ENCODE measurements around the gene STK16.

The STK16 gene

DNA sequence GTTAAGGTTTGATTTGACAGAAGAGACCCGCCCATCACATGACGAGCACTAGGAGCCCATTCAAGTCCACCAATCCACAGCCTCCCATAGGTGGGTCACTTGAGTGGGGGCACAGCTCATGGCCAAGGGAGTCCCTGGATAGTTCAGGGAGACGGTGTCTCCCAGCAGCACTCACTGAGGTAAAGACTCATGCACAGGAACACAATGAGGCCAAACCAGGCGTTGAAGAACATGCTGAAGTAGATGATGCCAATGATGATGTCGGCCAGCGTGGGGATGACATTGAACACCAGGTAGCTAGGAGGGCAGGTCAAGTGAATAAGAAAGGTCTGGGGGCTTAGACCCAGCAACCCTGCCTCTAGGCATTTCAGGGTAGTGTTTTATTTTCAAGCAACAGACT, 30.5 kb upstream of the STK16 start:
- DNase-seq, result no peak

DNA sequence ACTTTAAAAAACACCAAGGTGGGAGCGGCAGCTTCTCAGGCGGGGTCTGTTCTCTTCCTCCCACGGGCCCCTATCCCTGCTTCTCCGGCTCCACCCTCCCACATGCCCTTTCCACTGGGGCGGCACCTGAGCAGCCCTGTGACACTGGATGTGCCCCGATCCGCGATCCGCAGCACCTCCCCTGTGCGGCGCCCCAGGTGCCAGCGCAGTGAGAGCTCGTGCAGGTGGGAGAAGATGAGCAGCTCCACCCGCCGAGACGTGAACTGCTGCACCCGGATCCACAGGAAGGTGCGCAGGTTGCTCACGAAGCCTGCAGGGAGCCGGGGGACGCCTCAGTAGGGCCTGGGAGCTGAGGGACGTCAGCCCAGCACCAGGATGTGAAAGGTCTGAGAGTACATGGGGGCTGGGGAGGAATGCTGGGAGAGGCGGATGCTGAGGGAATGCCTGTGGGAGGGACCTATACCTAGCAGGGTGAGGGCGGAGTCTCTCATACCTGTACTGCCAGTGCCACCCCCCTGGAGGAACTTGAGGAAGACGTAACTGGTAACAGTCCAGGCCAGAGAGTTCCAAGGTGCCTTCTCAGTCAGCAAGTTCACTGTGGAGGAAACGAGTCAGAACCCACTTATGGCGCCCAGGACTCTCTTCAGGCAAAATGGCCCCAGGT, 29.3 kb upstream of the STK16 start:
- DNase-seq, result no peak

DNA sequence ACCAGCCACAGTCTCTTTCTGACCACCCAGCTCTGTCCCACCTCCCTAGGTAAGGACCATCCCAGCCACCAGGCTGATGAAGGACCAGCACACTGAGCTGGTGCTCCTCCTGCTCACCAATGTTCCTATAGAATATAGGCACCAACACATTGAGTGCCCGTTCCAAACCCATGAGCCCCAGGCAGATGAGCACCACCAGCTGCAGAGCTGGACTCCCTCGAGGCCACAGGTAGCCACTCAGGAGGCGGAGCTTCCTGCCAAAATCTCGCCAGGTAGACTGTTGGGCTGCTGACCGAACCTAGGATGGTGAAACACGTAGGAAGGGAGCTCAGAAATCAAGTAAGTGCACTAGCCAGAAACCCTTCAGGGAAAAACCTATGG, 28.8 kb upstream of the STK16 start:
- no peak for DNase-seq

DNA sequence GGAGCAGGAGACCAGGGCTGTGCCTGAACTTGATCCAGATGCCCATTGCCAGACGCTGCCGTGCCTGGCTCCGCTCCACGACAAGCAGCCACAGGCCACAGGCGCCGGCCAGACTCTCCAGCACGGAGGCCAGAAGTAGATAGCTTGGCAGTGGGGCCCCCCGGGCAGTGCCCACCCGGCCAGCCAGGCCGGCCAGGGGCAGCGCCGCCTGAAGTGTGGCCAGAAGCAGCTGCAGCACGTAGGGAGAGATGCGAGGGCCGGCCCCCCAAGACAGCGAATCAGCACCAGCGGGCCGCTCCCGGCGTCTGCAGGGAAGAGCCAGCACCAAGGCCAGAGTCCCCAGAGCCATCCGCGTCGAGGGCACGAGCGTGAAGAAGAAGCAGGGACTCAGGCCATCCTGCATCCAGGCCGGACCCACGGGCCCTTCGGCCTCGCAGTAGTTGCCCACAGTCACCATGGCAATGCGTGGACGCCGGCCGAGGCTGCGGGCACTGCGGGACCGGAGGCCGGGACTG, 27.0 kb upstream of the STK16 start:
- peak; percentile 52 for DNase-seq

DNA sequence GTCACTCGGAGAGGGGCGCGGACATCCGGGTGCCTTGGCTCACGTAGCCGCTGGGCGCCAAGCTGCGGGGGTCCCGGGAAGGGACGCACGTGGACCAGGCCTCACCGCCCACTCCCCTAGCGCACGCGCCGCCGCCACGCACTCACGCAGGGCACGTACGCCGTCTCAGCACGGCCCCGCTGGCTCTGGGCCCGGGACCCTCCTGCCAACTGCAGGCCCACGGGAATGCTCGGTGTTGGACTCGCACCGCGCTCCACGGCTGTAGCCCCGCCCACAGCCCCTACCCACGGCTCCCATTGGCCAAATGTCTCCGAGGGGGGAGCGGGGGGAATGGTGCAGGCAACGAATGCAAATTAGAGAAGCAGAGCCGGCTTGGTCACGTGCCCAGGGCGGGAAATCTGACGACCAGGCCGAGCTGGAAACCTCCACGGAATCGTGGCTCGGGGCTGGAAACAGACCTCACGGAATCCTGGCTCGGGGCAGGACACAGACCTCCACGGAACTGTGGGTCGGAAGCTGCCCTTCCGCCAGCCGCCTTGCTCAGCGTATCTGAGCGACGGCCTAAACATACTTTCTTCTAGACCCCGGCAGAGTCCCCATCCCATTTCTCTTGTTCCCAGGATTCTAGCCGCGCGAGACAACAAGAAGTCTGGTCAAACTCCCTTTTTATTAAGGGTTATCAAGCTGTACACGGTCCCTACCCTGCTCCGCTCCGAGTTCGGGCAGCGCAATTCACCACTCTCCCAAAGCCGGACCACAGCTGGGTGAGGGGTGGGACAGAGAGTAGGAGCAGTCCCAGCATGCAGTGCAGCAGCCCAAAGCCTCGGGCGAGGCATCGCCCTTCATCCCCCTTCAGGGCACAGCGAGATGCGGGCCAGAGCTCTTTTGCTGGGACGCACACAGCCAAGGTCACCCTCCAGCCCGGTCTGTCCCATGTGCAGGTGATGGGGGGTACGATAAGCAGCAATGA, 26.3 kb upstream of the STK16 start, which contains the start of gene ABCB6:
Gene ABCB6, minus strand, starts transcription at position 227 of the 970 bp plus-strand sequence. CDS start 285 bp downstream, outside the sequence.
- DNase-seq, result peak; percentile 88

DNA sequence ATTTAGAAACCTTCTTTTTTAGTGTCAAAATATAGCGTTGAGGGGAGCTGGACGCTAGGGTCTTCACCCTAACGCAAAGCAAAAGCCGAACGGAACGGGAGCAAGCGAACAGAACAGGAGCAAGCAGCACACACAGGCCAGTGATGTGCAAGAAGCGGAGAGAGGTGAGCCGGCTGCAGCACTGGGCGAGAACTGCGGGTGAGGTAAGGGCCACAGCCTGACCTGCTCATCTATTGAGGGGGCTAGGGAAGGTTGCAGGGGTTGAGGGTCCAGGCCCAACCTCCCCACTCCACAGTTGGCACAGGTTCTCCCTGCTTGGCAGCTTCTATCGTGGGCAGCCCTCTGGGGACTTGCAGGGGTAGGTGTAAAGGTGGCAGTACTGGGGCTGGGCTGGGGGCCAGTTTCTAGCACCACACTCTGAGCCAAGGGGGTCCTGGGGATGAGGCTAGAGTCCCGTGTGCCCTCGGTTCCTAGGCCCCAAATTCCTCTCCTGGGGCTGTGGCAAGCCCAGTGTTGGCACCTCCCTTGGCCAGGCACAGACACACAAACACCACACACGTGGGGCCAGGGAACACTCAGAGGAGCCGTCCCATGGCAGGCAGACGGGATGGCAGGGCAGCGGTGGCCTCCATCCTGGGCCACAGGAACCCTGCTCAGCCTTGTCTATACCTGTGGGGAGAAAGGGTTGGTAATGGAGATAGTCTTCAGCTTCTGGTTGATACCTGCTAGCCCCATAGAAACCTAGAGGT, 25.3 kb upstream of the STK16 start:
- DNase-seq, result no peak

DNA sequence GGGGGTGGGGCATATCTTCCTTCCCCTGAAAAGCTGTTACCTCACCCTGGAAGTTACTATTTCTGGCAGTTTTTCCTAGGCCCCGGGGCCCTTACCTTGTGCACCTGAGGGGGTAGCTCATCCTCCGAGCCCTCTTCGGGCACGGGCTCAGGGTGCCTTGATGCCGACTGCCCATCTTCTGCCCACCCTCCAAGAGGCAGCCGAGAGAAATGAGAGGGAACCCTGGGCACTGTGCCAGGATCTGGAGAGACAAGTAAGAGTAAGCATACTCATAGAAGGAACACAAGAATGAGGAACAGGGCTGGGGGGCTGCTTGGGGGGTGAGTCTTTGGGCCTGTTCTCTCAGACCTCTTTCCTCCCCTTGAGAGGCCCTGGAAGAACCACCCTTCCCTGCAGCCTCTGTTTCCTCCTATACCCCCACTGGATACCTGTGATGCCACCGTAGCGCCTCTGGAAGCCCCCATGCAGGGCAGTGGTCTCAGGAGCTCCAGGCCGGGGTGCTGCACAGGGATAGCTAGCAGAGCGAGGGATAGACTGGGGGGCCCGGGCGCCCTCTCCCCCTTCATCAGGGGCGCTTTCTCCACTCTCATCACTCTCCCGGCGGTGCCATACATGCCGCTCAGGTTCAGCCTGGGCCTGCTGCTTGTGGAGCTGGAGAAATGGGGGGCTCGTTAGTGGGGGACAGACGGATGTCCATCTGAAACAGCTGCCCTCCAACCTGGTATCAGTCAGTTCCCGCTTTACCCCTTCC, 24.5 kb upstream of the STK16 start:
- DNase-seq, result no peak

DNA sequence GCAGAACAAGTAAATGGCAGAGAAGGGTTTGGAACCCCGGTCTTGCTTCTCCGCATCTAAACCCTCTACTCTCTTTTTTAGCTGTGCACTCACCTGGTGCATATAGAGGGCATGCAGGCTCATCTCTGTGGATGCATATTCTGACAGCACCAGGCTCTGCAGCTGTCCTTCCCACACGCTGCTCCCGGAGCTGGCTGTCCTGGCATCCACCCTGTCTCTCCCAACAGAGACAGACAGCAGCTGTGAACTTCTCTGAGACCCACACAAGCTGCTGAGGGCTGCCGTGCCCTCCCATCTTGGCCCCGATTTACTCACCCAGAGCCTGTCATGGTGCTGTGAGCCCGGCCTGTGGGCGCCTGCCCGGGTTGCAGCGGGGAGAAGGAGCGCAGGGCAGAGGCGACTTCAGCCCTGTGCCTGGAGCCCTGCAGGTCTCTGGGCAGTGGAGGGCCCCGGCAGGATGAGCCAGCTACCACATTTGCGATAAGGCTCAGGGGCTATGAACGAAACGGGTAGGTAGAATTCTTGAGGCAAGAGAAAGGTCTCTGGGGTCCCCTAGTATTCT, 23.2 kb upstream of the STK16 start:
- DNase-seq, result no peak

DNA sequence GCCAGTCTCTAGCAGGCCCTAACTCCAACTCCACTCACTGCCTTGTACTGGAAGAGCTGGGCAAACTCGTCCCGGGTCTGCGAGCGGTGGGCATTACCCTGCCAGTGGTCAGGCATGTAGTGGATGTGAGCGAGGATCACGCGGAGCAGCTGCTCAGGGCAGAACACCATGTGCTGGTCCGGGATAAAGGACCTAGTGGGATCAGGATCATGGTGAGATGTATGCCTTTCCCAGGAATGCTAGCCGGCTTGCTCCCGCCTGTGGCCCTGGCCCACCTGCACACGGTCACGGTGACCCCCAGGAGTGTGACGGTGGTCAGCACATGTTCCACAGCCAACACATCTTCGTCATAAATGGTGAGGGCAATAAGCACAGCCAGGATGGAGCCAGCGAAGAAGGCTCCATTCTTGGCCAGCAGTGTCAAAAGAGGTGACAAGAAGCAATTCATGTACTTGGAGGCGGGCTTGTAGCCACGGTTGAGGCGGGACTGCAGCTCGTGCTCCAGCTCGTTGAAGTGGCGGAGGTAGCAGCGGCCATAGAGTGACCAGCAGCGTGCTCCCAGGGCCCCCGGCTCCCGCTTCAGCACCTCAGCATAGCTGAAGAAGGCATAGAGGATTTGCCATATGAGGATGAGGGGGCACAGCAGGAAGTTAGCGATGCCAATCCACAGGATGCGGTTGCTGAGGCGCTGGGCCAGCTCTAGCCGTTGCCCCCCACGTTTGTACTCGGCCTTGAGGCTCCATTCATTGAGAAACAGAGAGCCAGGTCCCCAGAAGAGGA, 21.3 kb upstream of the STK16 start:
- DNase-seq, result no peak

DNA sequence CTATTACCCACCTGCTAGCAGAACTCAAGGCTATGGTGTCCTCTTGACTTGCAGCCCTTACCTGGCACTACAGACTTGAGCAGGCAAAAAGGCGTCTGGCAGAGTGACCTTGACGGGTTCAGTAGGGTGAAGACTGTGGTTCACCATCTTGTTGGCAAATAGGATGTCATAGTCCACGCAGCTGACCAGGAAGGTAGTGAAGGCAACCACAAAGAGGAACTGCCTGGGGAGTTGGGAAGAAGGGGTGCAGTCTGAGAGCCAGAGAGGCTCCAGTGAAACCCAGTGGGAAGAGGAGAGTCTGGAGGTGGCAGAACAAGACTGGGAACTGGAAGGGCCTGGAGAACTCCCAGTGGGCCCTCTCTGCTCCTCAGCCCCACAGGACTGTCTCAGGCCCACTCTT, 19.9 kb upstream of the STK16 start:
- no peak for DNase-seq

DNA sequence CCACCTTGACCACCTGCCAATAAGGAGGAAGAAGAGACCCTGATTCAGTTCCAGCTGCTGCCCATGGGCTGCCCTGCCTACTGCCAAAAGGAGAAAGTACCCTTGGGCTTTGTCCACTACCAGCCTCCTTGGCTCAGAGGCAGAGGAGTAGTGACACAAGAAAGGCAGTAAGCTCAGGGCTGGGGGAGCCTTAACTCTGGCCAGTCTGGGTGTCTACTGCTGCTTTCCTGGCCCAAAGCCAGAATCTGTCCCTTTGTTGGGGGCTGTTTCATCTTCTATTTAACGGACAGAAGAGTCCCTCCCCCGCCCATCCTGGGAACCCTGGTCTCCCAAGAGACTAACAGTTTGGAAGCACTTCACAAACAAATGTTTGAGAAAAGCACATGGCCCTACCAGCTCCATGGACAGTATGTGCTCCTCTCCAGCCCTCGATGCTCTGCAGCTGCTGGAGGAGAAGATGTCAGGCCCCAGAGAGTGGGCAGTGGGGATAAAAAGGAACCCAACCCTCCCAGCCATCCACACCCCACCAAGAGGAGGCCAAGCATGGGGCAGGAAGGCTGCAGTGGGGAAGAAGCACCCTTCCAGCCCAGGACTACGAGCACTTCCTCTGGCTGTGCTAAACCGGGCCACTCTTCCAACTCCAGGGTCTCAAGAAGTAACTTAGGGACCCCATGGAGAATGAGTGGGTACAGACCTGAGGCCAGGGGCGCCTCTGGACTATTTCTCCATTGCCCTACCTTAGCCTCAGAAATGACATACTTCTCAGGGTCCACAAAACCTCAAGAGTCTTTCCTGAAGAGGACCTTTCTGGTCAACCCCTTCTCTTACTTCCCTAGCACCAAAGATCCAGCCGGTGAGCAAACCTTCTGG, 17.0 kb upstream of the STK16 start:
- DNase-seq, result no peak

DNA sequence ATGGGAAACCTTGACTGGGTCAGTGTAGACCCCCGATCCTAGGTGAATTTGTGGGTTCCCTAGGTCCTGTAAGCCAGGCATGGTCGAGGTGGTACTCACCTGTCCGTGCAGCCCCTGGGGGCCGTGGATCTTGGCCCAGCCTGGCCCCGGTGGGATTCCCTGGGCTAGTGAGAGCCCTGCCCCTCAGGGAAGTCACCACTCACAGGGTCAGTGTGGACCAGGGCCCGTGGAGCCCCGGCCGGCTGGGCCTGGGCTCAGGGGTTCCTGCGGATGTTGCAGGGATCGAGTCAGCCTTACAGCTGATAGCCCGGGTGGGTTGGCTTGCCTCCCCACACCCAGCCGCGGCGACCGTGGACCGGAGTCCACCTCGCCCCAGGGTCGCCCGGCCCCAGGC, 16.4 kb upstream of the STK16 start:
- no peak for DNase-seq

DNA sequence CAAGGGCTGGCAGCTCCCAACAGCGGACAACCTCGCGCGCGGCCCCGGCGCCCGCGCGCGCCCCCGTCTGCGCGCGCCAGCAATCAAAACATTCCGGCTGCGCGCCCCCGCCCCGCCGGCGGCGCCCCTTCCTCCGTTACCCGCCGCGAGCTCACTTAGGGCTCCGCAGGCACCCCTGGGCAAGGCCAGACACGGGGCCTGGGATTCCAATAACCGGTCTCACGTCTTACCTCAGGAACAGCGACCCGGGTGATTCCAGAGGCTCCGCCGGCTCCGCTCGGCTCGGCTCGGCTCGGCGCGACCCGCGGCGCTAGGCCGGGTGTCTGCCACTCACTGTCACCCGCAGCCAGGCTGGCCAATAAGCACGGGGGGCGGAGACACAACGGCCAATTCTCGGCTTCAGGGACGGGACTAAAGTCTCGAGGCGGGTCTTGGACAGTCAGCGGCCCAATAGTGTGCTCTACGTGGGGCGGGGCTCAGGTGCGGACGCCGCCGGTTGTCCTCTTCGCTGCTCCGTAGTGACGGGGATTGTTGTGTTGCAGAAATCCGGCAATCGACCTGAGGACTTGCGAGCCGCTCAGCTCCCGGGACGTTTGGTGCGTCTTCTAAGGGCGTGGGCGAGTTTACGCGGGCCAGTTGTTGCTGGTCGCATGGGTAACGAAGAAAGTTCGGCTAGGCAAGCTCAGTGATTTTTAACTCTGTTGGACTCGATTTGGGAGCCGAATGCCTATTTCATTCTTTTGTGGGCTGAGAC, 15.8 kb upstream of the STK16 start, which contains the start of the genes ANKZF1 and ATG9A:
Gene ANKZF1, plus strand, starts transcription at position 502 of the 754 bp plus-strand sequence. CDS start 452 bp downstream, outside the sequence.
Gene ATG9A, minus strand, starts transcription at position 332 of the 754 bp plus-strand sequence. CDS start 1,612 bp downstream, outside the sequence.
- DNase-seq, result peak; percentile 94

DNA sequence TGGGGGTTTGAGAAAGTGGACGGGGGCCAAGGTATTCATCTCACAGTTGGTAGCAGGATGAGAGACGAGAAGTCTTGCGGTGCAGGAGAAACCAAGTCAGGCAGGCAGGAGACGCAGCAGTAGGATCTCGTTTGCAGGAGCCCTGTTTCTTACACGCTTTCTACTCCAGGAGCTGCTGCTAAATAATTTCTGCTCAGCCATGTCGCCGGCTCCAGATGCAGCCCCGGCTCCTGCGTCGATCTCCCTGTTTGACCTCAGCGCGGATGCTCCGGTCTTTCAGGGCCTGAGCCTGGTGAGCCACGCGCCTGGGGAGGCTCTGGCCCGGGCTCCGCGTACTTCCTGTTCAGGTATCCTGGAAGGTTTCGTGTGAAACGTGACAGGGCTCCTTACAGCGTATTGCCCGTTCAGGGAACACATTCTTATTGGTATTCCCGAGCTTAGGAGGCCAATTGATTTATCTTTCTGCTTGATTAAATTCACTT, 15.2 kb upstream of the STK16 start:
- DNase-seq, result no peak

DNA sequence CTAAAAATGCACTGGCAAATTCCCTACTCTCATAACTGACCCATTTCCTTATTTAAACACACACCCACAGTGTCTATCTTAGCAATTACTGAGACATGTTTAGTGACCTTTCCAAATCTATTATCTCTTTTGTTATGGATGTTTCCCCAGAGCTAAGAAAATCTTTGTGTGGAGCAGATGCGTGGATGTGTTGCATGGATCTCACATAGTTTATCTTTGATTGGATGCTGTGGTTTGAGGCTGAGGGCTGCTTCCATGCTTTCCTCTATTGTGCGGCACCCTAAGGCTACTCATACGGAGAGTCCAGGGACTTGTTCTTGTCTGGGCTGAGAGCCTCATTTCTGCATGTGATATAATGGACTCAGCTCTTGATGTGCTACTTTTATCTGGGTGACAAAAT, 10.9 kb upstream of the STK16 start:
- no peak for DNase-seq

DNA sequence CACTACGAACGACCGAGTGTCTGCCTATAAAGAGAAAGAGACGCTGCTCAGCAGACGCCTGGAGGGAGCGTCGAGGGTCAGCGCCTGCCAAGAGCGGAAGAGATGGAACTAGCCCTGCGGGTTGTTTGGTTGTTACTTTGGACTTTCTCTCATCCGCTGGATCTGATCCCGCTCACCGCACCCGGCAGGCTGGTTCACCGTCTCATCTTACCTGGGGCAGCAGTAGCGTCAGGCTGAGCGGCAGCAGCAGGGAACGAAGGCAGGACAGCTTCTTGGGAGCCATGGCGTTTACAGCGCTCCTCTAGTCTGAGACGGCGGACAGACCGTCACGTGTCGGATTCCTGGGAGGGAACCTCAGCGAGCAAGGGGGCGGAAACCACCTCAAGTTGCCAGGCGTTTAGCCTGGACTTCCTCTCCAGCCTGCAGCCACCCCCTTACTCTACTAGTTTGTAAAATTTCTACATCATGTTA, 2.0 kb upstream of the STK16 start:
- DNase-seq, result no peak

DNA sequence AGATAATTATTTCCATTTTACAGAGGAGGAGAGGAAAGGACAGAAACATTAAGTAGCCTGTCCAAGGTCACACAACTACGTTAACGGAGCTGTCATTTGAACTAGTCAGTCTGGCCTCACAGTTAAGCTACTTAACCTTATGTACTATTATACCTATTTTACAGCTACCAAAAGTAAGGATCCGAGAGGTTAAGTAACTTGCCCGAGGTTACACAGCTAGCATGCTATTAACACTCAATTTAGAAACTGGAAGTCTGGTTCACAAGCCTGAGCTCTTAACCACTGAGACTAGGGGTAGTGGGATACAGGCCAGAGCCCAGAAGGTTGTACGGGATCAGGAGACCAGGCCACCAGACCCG, 511 bp upstream of the STK16 start:
- DNase-seq, result no peak

DNA sequence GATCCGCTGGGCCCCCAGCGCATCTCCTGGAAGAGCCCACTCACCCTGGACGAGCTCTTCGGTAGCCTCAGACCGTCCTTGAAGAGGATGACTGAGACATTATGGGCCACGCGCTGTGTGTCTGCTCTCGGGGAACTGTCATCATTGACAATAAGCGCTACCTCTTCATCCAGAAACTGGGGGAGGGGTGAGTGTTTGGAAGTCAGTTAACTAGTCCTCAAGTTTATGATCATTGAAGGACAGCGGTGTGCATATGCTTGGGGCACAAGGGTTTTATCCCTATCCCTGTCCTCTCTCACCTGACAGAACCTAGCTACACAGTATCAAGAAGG, 586 bp downstream of the STK16 start:
- DNase-seq, result no peak

DNA sequence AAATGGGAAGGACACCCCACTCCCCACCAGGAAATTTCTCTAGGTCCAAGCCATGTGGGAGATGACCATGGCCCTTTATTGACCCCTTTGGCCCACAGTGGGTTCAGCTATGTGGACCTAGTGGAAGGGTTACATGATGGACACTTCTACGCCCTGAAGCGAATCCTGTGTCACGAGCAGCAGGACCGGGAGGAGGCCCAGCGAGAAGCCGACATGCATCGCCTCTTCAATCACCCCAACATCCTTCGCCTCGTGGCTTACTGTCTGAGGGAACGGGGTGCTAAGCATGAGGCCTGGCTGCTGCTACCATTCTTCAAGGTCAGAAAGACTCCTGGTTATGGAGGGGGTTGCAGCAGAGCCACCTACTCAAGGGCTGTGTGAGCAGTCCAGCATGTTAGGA, 1.3 kb downstream of the STK16 start:
- no peak for DNase-seq

All from NCI-H1092 (cell line).